Liver (tissue), 9 donors: ENCODE data around the gene CSRP1. TPM values are rescaled to one million over a fixed set of nuclear protein-coding genes. Genes with fewer than 3 reads are reported as not detected.

Source experiments
- DNase-seq: peaks from one replicate; pipeline ENCODE4 v3.0.0-alpha.2; 2017; ENCODE audit warnings: low spot score
- H3K27ac ChIP-seq, 2 donors: one replicate each; pipeline ENCODE4 v1.7.0; 2013; ENCODE audit warnings: inconsistent platforms in 2 of 2, low read length in 2 of 2, control low read depth in 1 of 2, low read depth in 1 of 2, mild to moderate bottlenecking in 1 of 2
- H3K27me3 ChIP-seq, 4 donors: one replicate each; pipeline versions ENCODE4 v1.6.1 to v1.7.0; 2013; ENCODE audit warnings: low read length in 3 of 4, inconsistent platforms in 1 of 4, mild to moderate bottlenecking in 1 of 4, moderate library complexity in 1 of 4; ENCODE audit not compliant: control insufficient read depth in 4 of 4, insufficient read depth in 4 of 4
- H3K36me3 ChIP-seq, 4 donors: one replicate each; pipeline versions ENCODE4 v1.6.1 to v1.7.0; 2013; ENCODE audit warnings: low read length in 3 of 4, mild to moderate bottlenecking in 3 of 4, low read depth in 1 of 4, moderate library complexity in 1 of 4; ENCODE audit not compliant: control insufficient read depth in 4 of 4, insufficient read depth in 3 of 4
- H3K4me1 ChIP-seq, 4 donors: one replicate each; pipeline versions ENCODE4 v1.6.1 to v1.7.0; 2013; ENCODE audit warnings: low read length in 3 of 4, mild to moderate bottlenecking in 3 of 4, moderate library complexity in 1 of 4; ENCODE audit not compliant: control insufficient read depth in 4 of 4, insufficient read depth in 4 of 4
- H3K4me3 ChIP-seq, 3 donors: one replicate each; pipeline versions ENCODE4 v1.6.1 to v1.7.0; 2013; ENCODE audit warnings: low read length in 3 of 3, control low read depth in 1 of 3, low read depth in 1 of 3, mild to moderate bottlenecking in 1 of 3
- H3K9ac ChIP-seq, 2 donors: one replicate each; pipeline ENCODE4 v1.7.0; 2013; ENCODE audit warnings: low read length in 2 of 2, mild to moderate bottlenecking in 2 of 2, moderate library complexity in 2 of 2, control low read depth in 1 of 2, low read depth in 1 of 2
- H3K9me3 ChIP-seq, 4 donors: one replicate each; pipeline versions ENCODE4 v1.6.1 to v1.7.0; 2013; ENCODE audit warnings: low read length in 3 of 4; ENCODE audit not compliant: control insufficient read depth in 4 of 4
- EGR1 ChIP-seq, 2 donors: IDR thresholded peaks; 2 replicates each; pipeline ENCODE4 v1.6.1; 2016 to 2018; ENCODE audit warnings: antibody characterized with exemption in 2 of 2, low read depth in 2 of 2
- FOXA1 ChIP-seq: IDR thresholded peaks from 2 replicates; pipeline ENCODE4 v1.6.1; 2016; ENCODE audit warnings: antibody characterized with exemption
- FOXA2 ChIP-seq: IDR thresholded peaks from 2 replicates; pipeline ENCODE4 v1.6.1; 2016; ENCODE audit warnings: antibody characterized with exemption
- GABPA ChIP-seq, 2 donors: IDR thresholded peaks in 1 of 2; conservative IDR thresholded peaks in 1 of 2; 2 replicates each; pipeline ENCODE4 v1.6.1; 2016; ENCODE audit warnings: antibody characterized with exemption in 2 of 2, mild to moderate bottlenecking in 1 of 2, moderate library complexity in 1 of 2
- HNF4A ChIP-seq, 2 donors: conservative IDR thresholded peaks; 2 replicates each; pipeline ENCODE4 v1.6.1; 2016; ENCODE audit warnings: antibody characterized with exemption in 2 of 2, mild to moderate bottlenecking in 2 of 2
- HNF4G ChIP-seq: IDR thresholded peaks from 2 replicates; pipeline ENCODE4 v1.6.1; 2016; ENCODE audit warnings: antibody characterized with exemption
- JUND ChIP-seq, 2 donors: IDR thresholded peaks; 2 replicates each; pipeline ENCODE4 v1.6.1; 2016; ENCODE audit warnings: antibody characterized with exemption in 2 of 2
- NR2F2 ChIP-seq: IDR thresholded peaks from 2 replicates; pipeline ENCODE4 v1.6.1; 2016; ENCODE audit warnings: antibody characterized with exemption
- RAD21 ChIP-seq, 2 donors: IDR thresholded peaks; 2 replicates each; pipeline ENCODE4 v1.6.1; 2016; ENCODE audit warnings: antibody characterized with exemption in 2 of 2, mild to moderate bottlenecking in 2 of 2
- RXRA ChIP-seq, 2 donors: IDR thresholded peaks; 2 replicates each; pipeline ENCODE4 v1.6.1; 2017 to 2018; ENCODE audit warnings: antibody characterized with exemption in 2 of 2, mild to moderate bottlenecking in 1 of 2
- SP1 ChIP-seq: IDR thresholded peaks from 2 replicates; pipeline ENCODE4 v1.6.1; 2018; ENCODE audit warnings: antibody characterized with exemption, mild to moderate bottlenecking
- TAF1 ChIP-seq: conservative IDR thresholded peaks from 2 replicates; pipeline ENCODE4 v1.6.1; 2016; ENCODE audit warnings: antibody characterized with exemption, mild to moderate bottlenecking
- YY1 ChIP-seq: IDR thresholded peaks from 2 replicates; pipeline ENCODE4 v1.6.1; 2016; ENCODE audit warnings: antibody characterized with exemption, mild to moderate bottlenecking
- WGBS: extraction: QIAGEN DNeasy Blood & Tissue Kit; methylation state at CpG from one replicate; pipeline ENCODE4 v1.1.7; 2013; 5-methylcytosine and 5-hydroxymethylcytosine counted together
- polyA plus RNA-seq, 2 donors: library from polyadenylated mRNA; stranded (reverse) in 1 of 2; unstranded in 1 of 2; fragments of 200-250 nt in 1 of 2; fragments of >200 nt in 1 of 2; fragmentation: Nextera tagmentation in 1 of 2; extraction: Ambion mirVana in 1 of 2; gene quantifications; one replicate each; pipeline versions ENCODE4 v1.2.1 to v1.2.3, GENCODE V29; 2013 to 2015
- total RNA-seq, 2 donors: library from RNA; depleted of rRNA; stranded (reverse); fragments of >200 nt; gene quantifications; one replicate each; pipeline ENCODE4 v1.2.3, GENCODE V29; 2014
- TF ChIP-seq, protein P1 (sequence below): IDR thresholded peaks from 2 replicates; pipeline ENCODE4 v1.6.1; 2016; ENCODE audit warnings: antibody characterized with exemption
- TF ChIP-seq, protein P2 (sequence below): IDR thresholded peaks from 2 replicates; pipeline ENCODE4 v1.6.1; 2016; ENCODE audit warnings: antibody characterized with exemption, mild to moderate bottlenecking
- TF ChIP-seq, protein P3 (sequence below): IDR thresholded peaks from 2 replicates; pipeline ENCODE4 v1.6.1; 2016; ENCODE audit warnings: antibody characterized with exemption
- TF ChIP-seq, protein P4 (sequence below): fragments of 150-350 bp; IDR thresholded peaks from 2 replicates; pipeline ENCODE4 v1.5.1; 2017; ENCODE audit warnings: improper control_type of control experiment, low read depth, low read length; ENCODE audit not compliant: missing input control
- TF ChIP-seq, protein P5 (sequence below): IDR thresholded peaks from 2 replicates; pipeline ENCODE4 v1.6.1; 2016; ENCODE audit warnings: antibody characterized with exemption
- donor health status: healthy.
- donor health status: healthy.
- donor health status: healthy.
- donor health status: healthy.
- donor health status: healthy.

Gene CSRP1
- total and polyA plus RNA-seq, 4 donors: 42.7 to 96.9 (median 68.3) TPM

DNA sequence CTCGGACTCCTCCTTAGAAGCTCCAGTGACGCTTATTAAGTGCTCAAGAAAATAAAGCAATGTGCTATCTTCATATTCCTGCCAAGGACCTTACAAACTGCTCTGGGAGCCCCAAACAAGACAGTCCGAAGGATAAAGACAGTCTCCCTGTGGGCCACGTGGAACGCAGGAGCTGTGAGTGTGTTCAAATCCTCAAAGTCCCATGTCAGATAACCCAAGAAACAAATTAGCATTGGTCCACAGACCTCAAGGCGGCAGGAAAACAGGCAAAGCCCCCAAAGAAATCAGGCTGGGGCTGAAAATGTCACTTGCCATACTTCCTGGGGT is 29.0 kb upstream of the CSRP1 start:
- peaks cover 3 to 20% (median 15%) of the 10 kb centered on the region in 4 donors for H3K4me1 ChIP-seq
- 92% methylated on average over 6 of the region's 6 CpGs for WGBS

More for the DNA sequence above, 29.0 kb upstream of the CSRP1 start:
- no peak overlapping the region for H3K4me3 ChIP-seq
- TF ChIP-seq FOXA1: no peak
- TF ChIP-seq RAD21 (IDR thresholded peaks at IDR 0.05): no peak
- TF ChIP-seq YY1: no peak
- TF ChIP-seq, protein P1, sequence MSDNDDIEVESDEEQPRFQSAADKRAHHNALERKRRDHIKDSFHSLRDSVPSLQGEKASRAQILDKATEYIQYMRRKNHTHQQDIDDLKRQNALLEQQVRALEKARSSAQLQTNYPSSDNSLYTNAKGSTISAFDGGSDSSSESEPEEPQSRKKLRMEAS: no peak
- TF ChIP-seq EGR1 (IDR thresholded peaks at IDR 0.05; ENCODE audit: low read depth in 2 of 2): no peak
- TF ChIP-seq HNF4G: no peak
- no peak for TF ChIP-seq SP1
- no peak for TF ChIP-seq HNF4A (conservative IDR thresholded peaks at IDR 0.05)
- no peak for TF ChIP-seq GABPA (IDR thresholded peaks at IDR 0.05 in 1 of 2, conservative IDR thresholded peaks at IDR 0.05 in 1 of 2)
- no peak for TF ChIP-seq TAF1
- TF ChIP-seq, protein P2, sequence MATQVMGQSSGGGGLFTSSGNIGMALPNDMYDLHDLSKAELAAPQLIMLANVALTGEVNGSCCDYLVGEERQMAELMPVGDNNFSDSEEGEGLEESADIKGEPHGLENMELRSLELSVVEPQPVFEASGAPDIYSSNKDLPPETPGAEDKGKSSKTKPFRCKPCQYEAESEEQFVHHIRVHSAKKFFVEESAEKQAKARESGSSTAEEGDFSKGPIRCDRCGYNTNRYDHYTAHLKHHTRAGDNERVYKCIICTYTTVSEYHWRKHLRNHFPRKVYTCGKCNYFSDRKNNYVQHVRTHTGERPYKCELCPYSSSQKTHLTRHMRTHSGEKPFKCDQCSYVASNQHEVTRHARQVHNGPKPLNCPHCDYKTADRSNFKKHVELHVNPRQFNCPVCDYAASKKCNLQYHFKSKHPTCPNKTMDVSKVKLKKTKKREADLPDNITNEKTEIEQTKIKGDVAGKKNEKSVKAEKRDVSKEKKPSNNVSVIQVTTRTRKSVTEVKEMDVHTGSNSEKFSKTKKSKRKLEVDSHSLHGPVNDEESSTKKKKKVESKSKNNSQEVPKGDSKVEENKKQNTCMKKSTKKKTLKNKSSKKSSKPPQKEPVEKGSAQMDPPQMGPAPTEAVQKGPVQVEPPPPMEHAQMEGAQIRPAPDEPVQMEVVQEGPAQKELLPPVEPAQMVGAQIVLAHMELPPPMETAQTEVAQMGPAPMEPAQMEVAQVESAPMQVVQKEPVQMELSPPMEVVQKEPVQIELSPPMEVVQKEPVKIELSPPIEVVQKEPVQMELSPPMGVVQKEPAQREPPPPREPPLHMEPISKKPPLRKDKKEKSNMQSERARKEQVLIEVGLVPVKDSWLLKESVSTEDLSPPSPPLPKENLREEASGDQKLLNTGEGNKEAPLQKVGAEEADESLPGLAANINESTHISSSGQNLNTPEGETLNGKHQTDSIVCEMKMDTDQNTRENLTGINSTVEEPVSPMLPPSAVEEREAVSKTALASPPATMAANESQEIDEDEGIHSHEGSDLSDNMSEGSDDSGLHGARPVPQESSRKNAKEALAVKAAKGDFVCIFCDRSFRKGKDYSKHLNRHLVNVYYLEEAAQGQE: no peak
- no peak for TF ChIP-seq RXRA (IDR thresholded peaks at IDR 0.05)
- TF ChIP-seq NR2F2: no peak
- TF ChIP-seq, protein P3, sequence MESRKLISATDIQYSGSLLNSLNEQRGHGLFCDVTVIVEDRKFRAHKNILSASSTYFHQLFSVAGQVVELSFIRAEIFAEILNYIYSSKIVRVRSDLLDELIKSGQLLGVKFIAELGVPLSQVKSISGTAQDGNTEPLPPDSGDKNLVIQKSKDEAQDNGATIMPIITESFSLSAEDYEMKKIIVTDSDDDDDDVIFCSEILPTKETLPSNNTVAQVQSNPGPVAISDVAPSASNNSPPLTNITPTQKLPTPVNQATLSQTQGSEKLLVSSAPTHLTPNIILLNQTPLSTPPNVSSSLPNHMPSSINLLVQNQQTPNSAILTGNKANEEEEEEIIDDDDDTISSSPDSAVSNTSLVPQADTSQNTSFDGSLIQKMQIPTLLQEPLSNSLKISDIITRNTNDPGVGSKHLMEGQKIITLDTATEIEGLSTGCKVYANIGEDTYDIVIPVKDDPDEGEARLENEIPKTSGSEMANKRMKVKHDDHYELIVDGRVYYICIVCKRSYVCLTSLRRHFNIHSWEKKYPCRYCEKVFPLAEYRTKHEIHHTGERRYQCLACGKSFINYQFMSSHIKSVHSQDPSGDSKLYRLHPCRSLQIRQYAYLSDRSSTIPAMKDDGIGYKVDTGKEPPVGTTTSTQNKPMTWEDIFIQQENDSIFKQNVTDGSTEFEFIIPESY: no peak
- TF ChIP-seq, protein P4, sequence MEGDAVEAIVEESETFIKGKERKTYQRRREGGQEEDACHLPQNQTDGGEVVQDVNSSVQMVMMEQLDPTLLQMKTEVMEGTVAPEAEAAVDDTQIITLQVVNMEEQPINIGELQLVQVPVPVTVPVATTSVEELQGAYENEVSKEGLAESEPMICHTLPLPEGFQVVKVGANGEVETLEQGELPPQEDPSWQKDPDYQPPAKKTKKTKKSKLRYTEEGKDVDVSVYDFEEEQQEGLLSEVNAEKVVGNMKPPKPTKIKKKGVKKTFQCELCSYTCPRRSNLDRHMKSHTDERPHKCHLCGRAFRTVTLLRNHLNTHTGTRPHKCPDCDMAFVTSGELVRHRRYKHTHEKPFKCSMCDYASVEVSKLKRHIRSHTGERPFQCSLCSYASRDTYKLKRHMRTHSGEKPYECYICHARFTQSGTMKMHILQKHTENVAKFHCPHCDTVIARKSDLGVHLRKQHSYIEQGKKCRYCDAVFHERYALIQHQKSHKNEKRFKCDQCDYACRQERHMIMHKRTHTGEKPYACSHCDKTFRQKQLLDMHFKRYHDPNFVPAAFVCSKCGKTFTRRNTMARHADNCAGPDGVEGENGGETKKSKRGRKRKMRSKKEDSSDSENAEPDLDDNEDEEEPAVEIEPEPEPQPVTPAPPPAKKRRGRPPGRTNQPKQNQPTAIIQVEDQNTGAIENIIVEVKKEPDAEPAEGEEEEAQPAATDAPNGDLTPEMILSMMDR: no peak
- TF ChIP-seq FOXA2: no peak
- no peak for TF ChIP-seq JUND (IDR thresholded peaks at IDR 0.05)
- TF ChIP-seq, protein P5, sequence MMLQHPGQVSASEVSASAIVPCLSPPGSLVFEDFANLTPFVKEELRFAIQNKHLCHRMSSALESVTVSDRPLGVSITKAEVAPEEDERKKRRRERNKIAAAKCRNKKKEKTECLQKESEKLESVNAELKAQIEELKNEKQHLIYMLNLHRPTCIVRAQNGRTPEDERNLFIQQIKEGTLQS: no peak
- DNase-seq: no peak
- peaks cover 0 to 3% (median 0%) of the 10 kb centered on the region in 4 donors for H3K27me3 ChIP-seq
- no peaks in the 10 kb centered on the region for H3K9me3 ChIP-seq
- H3K9ac ChIP-seq: no peak overlapping the region
- H3K36me3 ChIP-seq: no peaks in the 10 kb centered on the region
- no peak overlapping the region for H3K27ac ChIP-seq
